LoVo (cell line): ENCODE data around the gene RNGTT.
"Not testable (repeated sequence)": the region's sequence is repeated elsewhere in the genome, so short reads cannot be mapped to it uniquely, and the experiment has no call there.

Experiments
- DNase-seq: peaks from one replicate; pipeline ENCODE4 v3.0.0-alpha.2; 2016; ENCODE audit warnings: low spot score

Gene RNGTT

DNA sequence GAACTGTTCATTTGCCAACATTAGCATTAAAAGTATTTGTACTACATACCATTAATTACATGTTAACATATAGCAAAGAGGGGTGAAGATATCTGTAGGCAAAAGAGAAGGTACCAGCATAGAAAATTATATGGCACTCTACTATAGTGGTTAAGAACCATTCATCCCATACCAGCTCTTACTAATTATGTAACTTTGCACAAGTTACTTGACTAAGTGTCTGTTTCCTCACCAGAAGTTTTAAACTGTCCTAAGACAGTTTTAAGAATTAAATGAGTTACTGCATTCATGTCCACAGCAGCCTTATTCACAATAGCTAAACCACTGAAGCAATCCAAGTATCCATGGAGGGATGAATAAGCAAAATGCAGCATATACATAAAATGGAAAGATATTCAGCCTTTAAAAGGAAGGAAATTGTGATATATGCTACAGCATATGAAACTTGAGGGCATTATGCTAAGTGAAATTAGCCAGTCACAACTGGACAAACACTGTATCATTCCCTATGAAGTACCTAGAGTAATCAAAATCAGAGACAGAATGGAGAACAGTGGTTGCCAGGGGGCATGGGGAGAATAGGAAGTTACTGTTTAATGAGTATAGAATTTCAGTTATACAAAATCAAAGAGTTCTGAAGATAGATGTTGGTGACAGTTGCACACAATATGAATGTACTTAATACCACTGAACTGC is 98.9 kb downstream of the RNGTT start:
- no peak for DNase-seq

DNA sequence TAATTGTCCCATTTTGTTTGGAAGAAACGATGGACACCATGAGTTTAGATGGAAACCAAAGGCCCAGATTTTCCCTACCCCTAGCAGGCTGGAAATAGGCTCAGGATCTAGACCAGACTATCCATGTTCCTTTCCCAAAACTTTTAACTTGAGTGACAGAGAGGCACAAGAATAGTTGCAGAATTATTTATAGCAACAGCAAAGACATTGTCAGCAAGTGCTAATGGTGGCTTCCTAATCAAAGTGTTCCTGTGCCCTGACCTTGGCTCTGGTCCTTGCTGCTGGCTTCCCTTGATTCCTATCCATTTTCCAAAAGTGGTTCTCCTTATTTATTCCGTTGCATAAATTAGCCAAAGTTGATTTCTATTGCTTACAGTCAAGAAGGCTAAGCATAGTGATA is 103.1 kb downstream of the RNGTT start:
- DNase-seq, result no peak

DNA sequence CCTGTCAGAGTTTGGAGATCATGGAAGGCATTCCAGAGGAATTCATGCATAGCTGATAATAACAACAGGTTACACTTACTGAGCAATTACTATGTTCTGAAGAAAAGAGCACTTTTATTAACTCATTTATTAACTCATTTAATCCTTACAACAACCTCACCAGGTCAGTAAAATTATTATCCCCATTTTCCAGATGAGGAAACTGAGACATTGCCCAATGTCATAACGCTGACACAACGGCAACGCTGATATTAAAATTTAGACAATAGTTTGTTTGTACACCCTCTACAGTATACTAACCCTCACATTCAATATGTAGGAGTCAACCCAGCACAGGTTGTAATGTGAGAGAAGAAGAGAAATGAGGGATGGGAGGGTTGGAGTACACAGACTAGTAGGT is 105.0 kb downstream of the RNGTT start:
- DNase-seq, result no peak

DNA sequence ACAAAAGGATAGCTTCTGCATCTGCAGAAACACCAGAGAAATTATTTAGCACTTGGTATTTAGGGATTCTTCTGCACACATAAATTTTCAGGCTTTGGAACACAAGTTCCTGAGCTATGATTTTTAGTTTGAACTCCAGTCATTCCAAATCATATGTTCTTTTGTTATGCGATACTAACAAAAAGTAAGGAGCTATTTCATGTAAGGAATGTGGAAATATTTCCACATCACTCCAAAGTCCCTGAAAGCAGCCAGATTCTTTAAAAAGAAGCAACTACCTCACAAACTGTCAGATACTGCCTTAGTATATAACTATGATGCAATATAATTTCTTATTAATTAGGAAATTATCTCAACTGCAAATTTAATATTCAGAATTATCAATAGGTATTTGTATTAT is 106.9 kb downstream of the RNGTT start:
- DNase-seq, result no peak

DNA sequence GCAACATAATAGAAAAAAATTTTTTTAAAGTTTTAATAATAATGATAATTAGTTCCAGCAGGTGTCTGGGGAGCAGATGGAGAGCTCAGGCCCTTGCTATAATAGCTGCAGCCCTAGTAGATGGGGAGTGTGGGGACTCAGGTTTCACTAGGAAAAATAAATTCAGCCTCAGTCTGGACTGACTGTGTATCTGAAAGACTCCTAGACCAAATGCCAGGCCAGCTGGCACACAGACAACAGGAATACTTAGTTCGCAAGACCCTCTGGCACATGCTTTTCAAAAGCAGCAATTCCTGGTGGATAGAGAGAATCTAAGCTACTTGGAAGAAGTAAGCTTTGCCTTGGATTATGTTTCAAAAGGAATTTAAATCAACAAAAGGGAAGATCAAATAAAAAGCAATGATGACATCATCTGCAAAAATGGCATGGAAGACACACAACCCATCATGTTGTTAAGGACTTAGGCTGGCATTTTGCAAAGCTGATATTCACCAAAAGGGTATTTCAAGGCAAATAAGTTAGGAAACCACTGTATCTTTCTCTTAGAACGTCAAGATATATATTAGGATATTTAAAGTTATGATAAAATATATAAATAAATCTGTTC is 107.8 kb downstream of the RNGTT start:
- DNase-seq, result no peak

DNA sequence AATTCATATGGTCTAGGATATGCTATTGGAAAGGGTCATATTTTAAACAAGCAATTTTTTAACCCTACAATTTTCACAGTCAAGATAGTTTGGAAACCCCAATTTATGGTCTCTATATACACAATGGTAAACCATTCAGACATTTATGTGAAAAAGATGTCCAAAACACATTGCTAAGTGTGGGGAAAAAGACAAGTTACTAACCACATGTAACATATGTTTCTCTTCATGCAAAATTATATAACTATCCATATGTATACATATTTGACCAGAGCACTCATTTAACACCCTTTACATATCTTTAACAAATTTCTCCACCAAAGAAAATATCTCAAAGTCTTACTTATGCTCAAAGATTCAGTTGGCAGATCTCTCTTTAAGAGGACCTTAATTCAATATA is 110.6 kb downstream of the RNGTT start:
- DNase-seq, result no peak

DNA sequence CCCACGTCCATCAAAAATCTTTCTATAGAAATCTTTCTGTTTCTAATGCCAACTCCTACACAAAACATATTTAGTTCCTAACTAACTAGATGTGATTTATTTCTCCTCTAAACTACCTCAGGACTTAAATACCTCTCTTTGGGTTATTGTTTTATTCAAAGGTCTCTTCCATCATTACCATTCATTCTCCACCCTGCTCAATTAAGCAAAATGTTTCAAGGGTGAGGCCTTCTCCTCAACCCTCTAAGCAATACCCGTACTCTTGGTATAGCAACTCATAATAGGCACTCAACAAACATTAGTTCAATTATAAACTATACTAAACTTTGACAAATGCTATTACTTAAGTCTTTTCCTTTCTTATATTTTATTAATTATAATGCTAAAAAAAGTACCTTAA is 111.4 kb downstream of the RNGTT start:
- no peak for DNase-seq

DNA sequence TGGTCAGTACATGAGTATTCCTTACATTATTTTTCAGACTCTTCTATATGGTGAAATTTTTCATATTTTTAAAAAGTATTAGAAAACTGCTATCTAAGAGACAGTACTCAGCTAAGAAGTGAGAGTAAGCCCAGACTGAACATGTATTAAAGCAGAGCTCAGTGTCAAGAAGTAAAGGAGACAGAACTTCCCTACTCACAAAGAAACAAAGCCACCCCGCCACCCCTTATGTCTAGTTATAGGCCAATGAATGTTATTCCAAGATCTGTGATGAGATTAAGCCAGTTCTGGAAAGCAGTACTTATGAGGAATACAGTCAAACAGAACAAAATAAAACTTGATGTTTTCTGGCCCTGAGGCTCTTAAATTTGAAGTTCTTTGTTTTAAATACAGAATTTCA is 114.5 kb downstream of the RNGTT start:
- DNase-seq, result no peak

DNA sequence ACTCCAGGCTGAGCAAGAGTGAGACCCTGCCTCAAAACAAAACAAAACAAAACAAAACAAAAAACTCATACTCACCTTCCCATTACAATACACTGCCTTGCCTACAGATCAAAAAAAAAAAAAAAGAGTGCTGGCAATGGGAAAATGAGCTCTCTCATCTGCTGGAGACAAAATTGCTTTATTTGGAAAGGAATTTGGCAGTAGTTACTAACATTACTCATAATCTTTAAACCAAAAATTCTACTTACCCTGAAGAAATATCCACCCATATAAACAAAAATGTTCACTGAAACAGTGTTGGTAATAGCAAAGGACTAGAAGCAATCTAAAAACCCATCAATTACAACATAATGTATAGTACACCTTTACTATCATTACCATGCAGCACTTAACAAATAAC is 120.4 kb downstream of the RNGTT start:
- DNase-seq, result no peak

DNA sequence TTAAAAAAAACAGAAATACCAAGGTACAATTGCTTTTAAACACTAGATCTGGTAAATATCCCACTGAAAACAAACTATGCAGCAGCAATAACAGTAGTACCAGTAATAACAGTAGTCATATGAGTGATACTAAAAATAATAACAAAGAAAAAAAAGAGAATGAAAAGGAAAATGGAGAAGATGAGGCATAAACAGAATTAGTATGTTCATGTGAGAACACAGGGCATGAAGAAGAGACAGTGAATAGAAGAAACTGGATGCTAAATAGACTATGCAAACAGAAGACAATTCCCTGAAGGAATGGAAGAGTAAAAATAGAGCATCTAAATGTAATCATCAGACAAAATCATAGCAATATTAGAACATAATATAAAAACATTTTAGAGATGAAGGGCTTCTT is 121.1 kb downstream of the RNGTT start:
- no peak for DNase-seq

DNA sequence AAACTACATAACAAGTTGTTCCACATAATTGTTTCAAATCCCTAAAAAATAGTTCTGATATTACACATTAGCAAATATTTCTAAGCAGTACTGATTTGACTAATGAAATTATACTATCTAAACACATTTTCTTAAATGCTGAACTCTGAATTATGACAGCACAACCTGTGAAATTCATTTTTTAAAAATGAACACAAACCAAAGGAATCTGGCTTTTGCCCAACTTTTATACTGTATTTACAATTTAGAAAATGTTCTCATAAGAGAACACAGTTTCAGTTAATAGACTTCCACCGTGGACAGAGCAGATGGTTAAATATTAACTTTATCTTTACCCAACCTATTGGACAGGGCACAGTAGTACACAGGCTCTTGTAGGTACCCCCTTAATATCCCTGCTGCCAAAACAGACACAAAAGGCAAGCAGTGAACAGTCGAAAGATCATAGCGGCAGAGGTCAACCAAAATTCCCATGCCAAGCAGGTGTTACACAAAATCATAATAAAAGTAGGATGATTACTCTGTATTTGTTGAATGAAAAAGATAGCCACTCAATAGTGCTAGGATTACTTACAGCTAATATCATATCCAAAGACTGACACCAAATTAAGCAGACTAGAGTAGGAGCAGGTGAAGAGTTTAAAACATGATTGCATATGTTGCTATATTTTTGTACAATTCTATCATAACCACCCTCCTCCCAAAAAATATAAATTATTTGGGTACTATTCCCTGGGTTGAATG is 122.5 kb downstream of the RNGTT start:
- no peak for DNase-seq

DNA sequence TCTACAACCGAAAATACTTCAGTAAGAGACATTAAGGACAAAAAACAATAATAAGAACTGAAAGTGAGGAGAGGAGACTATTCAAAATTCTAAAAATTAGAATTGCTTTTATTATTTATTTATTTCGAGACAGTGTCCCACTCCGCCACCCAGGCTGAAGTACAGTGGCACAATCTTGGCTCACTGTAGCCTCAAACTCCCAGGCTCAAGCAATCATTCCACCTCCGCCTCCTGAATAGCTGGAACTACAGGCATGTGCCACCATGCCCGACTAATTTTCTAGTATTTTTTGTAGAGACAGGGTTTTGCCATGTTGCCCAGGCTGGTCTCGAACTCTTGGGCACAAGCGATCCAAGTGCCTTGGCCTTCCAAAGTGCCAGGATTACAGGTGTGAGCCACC is 123.1 kb downstream of the RNGTT start:
- no peak for DNase-seq

DNA sequence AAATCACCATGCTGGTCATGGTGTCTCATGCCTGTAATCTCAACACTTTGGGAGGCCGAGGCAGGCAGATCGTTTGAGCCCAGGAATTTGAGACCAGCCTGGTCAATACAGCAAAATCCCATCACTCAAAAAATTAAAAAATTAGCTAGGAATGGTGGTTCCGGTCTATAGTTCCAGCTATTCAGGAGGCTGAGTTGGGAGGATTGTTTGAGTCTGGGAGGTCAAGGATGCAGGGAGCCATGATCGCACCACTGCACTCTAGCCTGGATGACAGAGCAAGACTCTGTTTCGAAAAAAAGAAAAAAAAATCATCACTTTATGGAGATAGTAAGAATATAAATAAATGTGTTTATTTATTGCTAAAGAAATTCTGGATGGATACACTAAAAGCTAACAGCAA is 124.1 kb downstream of the RNGTT start:
- DNase-seq, result no peak

DNA sequence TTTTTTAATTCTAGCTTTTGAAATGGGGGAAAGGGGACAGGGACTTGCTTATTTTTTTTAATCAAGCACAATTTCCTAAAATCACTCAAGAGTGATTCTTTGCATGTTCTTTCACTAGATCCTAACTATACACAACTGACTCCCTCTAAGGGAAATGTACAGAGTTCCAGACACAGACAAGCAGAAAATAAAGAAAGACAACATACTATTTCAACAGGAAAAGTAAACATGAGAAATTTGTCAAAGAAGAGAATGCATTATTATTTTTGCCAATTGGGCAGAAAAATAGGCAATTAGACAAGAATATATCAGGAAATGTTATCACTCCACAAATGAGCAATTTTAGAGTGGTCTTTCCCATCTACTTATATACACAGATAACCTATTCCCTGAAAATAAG is 128.2 kb downstream of the RNGTT start:
- DNase-seq, result no peak

DNA sequence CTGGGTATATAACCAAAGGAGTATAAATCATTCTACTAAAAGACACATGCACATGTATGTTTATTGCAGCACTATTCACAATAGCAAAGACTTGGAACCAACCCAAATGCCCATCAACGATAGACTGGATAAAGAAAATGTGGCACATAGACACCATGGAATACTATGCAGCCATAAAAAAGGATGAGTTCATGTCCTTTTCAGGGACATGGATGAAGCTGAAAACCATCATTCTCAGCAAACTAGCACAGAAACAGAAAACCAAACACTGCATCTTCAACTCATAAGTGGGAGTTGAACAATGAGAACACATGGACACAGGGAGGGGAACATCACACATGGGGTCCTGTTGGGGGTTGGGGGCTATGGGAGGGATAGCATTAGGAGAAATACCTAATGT is 130.3 kb downstream of the RNGTT start:
- DNase-seq, result not testable (repeated sequence)

DNA sequence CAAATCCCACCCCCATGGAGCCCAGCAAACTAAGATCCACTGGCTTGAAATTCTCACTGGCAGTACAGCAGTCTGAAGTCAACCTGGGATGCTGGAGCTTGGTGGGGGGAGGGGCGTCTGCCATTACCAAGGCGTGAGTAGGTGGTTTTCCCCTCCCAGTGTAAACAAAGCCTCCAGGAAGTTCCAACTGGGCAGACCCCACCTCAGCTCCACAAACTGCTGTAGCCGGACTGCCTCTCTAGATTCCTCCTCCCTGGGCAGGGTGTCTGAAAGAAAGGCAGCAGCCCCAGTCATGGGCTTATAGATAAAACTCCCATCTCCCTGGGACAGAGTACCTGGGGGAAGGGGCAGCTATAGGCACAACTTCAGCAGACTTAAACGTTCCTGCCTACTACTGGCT is 135.8 kb downstream of the RNGTT start:
- DNase-seq, result not testable (repeated sequence)

DNA sequence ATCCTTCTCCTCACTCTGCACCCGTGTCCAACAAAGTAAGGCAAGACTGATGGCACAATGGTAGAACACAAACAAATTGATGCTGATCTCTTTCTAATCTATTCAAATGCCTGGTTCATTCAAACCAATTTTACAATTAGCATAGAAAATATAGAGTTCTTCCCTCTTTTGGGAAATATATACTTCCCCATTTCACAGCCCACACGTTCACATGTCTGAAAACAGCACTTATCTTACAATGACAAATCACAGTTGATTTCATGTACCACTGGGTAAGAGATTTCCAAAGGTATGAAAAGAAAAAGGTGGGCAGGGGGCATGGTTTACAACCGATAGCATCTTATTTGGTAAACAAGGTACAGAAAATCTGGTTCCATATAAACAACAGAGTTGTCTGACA is 137.6 kb downstream of the RNGTT start:
- DNase-seq, result no peak

DNA sequence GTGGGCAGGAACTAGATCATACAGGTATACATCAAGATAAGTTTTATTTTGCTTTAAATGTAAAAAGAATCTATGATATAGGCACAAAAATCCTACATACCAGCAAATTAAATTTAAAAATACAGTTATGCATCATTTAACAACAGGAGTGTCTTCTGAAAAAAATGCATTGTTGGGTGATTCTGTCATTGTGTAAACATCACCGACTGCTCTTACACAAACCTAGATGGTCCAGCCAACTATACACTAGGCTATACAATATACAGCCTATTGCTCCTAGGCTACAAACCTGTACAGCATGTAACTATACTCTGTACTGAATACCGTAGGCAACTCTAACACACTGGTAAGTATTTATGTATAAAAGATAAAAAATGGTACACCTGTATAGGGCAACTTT is 139.4 kb downstream of the RNGTT start:
- DNase-seq, result peak; percentile 43

DNA sequence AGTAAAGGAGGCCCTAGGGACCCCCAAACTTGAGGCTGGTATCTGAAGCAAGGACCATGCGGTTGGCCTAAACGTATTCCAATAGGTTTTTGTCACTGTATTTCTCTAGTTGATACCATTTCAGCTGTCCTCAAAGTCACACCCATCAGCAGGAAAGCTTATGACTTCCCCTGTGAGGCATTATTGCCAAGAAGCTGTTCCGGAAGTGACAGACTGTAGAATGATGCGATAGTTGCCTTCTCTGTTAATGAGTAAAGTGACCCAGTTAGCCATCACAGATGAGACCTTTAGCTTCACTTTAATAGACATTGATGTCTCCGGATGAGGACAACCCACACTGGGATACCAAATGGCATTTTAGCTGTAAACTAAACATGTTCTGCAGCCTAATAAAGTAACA is 147.9 kb downstream of the RNGTT start:
- DNase-seq, result no peak

DNA sequence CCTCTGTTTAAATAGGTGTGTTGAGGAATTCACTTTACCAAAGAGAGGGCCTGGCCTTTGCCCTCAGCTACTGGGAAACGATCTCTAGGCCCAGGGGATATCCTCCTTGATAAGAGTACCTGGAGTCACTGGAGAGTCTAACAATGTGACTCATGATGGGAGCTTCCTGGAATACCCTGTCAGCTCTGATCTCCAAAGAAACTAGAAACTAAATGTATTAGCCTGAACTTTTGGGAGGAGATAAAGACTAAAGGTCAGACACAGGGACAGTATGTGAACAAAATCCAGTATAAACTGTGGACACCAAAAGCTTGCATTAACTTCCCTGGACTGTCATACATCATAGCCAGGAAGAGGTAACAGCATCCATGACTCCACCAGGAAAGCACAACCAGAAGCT is 148.5 kb downstream of the RNGTT start:
- peak; percentile 37 for DNase-seq

DNA sequence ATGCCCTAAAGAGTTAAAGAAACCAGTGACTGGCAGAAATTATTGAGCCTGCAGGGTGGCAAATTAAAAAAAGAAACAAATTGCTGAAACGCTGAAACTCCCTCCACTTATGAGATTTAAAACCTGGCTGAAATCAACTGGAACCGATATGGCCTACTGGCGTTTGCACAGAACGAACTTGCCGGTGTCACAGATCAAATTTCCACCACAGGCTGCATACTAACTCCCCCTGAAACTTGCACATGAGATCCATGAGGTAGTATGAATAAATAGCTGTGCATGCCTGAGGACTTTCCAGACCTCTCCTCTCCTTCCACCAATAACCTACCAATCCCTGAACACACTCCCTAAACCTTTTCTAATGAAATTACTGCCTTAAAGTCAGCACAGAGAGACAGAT is 150.4 kb downstream of the RNGTT start:
- DNase-seq, result no peak

DNA sequence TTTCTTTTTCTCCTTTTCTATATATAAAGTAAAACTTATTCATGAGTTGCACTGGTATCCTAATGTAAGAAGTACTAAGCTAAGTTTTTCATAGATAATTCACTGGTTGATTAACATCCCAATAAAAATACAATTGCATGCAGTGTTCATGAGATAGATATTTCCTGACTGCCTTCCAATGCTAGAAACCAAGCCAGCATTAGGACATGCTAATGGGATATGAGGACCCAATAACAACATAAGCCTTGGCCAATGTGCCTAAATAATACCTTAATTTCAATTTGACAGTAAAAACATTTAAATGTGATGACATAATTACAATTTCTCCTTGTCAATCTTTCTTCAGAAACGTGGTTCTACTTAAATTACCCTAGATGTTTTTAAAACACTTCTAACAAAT is 152.7 kb downstream of the RNGTT start:
- DNase-seq, result no peak

DNA sequence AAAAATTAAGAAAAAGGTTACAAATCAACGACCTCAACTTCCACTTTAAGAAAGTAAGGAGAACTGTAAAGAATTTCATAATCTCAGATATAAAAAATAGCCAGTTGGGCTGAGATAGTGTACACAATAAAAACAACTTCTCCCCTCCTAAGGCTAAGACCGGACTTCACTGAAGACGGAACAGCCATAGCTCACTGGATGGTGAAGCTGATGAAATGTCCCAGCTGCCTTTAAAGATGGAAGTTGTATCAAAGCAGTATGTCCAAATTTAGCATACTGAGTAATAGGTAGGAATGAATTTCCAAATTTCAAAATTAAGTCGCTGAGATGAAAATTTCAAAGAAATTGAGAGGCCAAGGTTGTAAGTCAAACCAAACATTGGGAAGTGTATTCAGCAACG is 153.3 kb downstream of the RNGTT start:
- no peak for DNase-seq

DNA sequence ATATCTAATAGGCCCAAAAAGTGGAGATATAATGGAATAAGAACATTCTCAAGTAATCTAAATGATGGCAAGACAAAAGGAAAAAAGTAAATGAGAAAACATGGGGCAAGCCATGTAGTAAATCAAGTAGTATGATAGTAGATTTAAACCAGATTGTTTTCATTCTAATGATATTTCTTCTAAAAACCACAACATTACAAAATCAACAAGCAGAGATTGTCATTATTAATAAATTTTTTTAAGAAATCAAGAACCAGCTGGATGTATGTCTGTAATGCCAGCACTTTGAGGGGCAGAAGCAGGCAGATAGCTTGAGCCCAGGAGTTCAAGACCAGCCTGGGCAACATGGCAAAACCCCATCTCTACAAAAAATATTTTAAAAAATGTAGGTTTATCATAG is 155.0 kb downstream of the RNGTT start:
- DNase-seq, result no peak
